Measurements from ENCODE around the gene ENKUR.
A peak's percentile ranks its signal among the peaks of the same experiment; 100 is the strongest.

GRCh38 chr10:24944512-24945255 is 71.3 kb downstream of the ENKUR start:
- TF ChIP-seq, protein P1, sequence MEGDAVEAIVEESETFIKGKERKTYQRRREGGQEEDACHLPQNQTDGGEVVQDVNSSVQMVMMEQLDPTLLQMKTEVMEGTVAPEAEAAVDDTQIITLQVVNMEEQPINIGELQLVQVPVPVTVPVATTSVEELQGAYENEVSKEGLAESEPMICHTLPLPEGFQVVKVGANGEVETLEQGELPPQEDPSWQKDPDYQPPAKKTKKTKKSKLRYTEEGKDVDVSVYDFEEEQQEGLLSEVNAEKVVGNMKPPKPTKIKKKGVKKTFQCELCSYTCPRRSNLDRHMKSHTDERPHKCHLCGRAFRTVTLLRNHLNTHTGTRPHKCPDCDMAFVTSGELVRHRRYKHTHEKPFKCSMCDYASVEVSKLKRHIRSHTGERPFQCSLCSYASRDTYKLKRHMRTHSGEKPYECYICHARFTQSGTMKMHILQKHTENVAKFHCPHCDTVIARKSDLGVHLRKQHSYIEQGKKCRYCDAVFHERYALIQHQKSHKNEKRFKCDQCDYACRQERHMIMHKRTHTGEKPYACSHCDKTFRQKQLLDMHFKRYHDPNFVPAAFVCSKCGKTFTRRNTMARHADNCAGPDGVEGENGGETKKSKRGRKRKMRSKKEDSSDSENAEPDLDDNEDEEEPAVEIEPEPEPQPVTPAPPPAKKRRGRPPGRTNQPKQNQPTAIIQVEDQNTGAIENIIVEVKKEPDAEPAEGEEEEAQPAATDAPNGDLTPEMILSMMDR (IDR thresholded peaks at IDR 0.05 in 2 of 3, conservative IDR thresholded peaks at IDR 0.05 in 1 of 3; ENCODE audit: borderline replicate concordance in 1 of 3, insufficient read depth in 1 of 3, low read depth in 2 of 3, low read length in 2 of 3) = peak in 2 of 3 experiments; percentile 20 to 24; a peak in 2 of 6 replicates
- TF ChIP-seq ZFX (IDR thresholded peaks at IDR 0.05) (no peak), SRF (IDR thresholded peaks at IDR 0.05; ENCODE audit: low read depth) (no peak), ZNF274 (IDR thresholded peaks at IDR 0.05; ENCODE audit: low read depth, low read length) (no peak), REST (IDR thresholded peaks at IDR 0.05; ENCODE audit: low read depth) (no peak), POLR2AphosphoS5 (IDR thresholded peaks at IDR 0.05; ENCODE audit: low read depth, low read length) (peak; percentile 52; the same call in 1 of the 2 replicates)
- TF ChIP-seq, protein P2, sequence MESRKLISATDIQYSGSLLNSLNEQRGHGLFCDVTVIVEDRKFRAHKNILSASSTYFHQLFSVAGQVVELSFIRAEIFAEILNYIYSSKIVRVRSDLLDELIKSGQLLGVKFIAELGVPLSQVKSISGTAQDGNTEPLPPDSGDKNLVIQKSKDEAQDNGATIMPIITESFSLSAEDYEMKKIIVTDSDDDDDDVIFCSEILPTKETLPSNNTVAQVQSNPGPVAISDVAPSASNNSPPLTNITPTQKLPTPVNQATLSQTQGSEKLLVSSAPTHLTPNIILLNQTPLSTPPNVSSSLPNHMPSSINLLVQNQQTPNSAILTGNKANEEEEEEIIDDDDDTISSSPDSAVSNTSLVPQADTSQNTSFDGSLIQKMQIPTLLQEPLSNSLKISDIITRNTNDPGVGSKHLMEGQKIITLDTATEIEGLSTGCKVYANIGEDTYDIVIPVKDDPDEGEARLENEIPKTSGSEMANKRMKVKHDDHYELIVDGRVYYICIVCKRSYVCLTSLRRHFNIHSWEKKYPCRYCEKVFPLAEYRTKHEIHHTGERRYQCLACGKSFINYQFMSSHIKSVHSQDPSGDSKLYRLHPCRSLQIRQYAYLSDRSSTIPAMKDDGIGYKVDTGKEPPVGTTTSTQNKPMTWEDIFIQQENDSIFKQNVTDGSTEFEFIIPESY (IDR thresholded peaks at IDR 0.05; ENCODE audit: extremely low read depth, insufficient replicate concordance, low read length) = no peak

Measured in HCT116 (cell line).